GM19463 (cell line): ENCODE measurements around the gene CRYBG2.

Experiments
- ATAC-seq: cut with Tn5 transposase; IDR thresholded peaks from one replicate; pipeline ENCODE4 v1.9.1; 2021; ENCODE audit warnings: mild to moderate bottlenecking, moderate library complexity; ENCODE audit not compliant: unreplicated experiment

CRYBG2 gene

DNA sequence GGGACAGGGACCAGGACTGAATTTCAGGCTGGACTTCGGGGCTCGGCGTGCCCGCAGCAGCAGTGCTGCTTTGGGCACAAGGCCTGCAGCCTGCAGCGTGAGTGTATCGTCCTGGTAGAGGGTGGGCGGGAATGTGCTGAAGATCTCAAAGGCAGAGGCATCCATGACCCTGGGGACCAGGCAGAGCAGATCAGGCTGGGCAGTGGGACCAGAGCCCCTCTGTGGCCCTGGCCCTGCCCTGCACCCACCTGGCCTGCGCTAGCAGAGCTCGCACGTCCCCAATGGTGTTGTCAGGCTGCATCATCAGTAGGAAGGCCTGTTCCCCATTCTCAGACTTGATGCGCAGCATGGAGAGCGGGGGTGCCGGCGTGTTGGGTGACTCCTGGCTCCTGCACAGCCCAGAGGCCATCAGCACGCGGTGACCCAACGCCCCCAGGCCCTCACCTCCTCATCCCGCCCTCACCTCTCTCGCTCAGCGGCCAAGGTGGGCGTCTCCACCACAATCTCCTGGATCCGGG lies 71.5 kb downstream of the CRYBG2 start:
- no peak for ATAC-seq

GRCh38 chr1:26281971-26282370 lies 72.0 kb downstream of the CRYBG2 start:
- ATAC-seq = no peak

DNA sequence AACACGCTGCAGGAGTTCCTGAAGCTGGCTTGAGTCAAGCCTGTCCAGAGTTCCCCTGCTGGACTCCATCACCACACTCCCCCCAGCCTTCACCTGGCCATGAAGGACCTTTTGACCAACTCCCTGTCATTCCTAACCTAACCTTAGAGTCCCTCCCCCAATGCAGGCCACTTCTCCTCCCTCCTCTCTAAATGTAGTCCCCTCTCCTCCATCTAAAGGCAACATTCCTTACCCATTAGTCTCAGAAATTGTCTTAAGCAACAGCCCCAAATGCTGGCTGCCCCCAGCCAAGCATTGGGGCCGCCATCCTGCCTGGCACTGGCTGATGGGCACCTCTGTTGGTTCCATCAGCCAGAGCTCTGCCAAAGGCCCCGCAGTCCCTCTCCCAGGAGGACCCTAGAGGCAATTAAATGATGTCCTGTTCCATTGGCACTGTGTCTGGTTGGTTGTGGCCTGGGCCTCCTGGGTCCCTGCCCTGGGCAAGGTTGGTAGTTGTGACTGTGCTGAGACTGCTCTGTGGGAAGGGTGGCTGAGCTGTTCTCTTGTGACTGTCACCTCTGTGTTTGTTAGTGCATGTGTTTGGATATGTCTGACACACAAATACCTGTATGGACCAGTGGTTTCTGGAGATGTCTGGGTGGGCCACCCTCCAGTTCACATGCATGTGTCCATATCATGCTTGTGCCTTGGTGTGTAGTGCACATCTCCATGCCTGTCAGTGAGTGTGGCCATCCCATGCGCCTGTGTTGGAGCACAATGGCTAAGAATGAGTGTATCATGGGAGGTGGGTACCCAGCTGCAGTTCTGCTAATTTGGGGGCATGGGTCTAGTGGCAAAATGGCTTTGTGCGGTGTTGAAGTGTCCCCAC lies 72.6 kb downstream of the CRYBG2 start:
- ATAC-seq = no peak

DNA sequence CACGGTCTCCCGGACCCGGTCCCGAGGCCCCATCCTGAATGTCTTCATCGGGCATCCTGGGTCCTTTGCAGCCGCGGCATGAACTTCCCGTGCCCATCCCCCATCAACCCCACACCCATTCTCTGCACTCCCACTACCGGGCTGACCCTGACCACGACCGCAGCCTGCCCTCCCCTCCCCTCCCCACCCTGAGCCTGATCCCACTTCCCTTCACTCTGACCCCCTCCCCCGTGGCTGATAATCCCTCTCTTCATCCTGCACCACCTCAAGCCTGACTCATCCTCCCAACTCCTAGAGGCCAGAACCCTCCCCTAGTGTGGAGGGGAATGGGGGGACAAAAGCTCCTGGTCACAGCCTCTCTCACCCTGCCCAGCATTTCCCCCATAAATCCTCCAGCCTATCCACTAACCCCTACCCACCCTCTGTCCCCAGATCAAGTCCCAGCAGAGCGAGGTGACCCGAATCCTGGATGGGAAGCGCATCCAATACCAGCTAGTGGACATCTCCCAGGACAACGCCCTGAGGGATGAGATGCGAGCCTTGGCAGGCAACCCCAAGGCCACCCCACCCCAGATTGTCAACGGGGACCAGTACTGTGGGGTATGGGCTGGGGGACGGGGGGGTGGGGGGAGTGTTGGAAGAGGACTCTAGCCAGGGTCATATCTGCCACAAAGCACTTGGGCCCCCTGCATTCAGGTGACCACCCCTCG lies 73.4 kb downstream of the CRYBG2 start:
- no peak for ATAC-seq

DNA sequence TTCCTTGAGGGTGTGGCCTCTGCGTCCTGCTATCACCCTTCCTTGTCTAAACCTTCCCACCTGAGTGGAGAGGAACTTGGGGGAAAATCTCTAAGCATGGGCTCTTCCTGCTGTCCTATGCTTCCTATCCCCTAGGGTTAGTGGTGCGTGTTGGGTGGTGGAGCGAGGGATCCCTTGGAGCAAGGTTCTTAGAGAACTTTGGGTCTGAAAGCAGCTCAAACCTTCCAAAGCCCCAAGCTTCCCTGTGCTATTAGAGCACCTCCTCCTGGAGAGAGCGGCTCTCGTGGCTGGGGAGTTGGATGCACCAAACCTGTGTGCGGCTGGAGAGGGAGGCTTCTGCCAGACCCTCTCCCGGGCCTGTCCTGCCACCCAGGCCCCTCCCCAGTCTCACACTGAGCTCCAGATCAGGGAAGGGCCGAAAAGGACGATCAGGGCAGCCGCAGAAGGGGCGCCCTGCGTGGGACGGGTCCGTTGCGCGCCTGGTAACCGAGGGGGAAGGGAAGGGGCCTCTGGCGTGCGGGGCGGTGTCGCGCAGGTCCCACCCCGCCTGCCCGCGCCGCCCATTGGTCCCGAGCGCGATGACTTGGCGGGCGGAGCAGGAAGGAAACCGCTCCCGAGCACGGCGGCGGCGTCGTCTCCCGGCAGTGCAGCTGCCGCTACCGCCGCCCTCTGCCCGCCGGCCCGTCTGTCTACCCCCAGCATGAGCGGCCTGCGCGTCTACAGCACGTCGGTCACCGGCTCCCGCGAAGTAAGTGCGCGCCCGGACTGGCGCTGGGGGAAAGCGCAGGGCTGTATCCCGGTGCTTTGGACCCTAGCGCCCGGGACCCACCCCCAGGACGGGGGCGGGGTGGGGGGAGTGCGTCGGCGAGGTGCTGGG lies 74.2 kb downstream of the CRYBG2 start, which contains the start of gene SH3BGRL3:
Gene SH3BGRL3 (plus strand): TSS at position 631 of the 877 bp plus-strand sequence. CDS start 70 bp downstream, at position 701.
- peak; percentile 71 for ATAC-seq

GRCh38 chr1:26278724-26279455 lies 75.0 kb downstream of the CRYBG2 start:
- ATAC-seq = no peak

DNA sequence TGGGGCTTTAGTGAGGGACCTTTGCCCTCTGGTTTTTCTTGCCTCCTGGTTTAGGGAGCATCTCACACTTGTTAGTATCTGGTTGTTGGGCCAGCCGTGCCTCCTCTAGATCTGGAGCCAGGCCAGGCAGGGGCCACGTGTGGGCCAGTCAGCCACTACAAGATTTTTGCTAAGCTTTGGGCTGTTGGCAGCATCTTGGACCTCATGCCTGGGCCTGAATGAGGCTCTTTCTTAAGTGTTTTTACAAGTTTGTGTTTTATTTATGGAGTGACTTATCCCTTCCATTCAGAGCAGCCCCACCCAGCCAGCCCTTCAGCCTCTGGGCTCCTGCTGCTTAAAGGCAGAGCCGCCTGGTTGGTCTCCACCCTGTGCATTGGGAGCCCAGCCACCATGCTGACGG lies 75.6 kb downstream of the CRYBG2 start:
- ATAC-seq = no peak

GRCh38 chr1:26277719-26278118 lies 76.2 kb downstream of the CRYBG2 start:
- ATAC-seq = no peak

DNA sequence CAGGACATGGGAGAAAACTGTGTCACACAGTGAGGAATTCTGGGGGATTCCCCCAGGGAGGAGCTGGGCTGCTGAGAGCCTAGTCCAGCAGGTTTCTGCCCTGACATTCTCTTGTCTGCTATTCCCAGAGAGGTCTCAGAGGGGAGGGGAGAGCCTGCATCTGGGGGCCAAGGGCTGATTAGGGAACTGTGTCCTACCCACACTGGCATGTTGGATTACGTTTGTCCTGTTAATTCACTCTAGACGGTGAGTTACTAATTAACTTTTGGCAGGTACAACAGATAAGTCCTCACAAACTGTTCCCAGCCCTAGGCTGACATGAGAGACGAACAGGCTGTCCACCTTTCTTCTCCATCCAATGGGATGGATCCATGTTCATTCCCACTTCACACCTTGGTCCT lies 76.7 kb downstream of the CRYBG2 start:
- no peak for ATAC-seq

DNA sequence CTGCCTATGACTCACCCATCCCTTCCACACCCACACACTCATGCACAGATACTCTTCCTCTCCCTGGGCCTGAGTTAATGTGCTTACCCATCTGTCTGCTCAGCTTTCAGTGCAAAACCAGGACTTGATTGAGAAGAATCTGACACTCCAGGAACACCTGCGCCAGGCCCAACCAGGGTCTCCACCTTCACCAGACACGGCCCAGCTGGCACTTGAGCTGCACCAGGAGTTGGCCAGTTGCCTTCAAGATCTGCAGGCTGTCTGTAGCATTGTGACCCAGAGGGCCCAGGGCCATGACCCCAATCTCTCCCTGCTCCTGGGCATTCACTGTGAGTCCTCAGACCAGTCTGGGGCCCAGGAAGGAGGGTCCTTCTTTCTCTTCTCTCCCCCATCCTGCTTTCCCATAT lies 77.5 kb downstream of the CRYBG2 start:
- ATAC-seq = no peak

GRCh38 chr1:26275580-26276431 lies 78.1 kb downstream of the CRYBG2 start:
- ATAC-seq = no peak

- no peak for ATAC-seq
Observed at GRCh38 chr1:26274801-26275425, 79.0 kb downstream of the CRYBG2 start.
